PC-3 (cell line): Measurements from ENCODE around the gene MAP2K4. TPM values are rescaled to one million over a fixed set of nuclear protein-coding genes. Genes with fewer than 3 reads are reported as not detected.

Source experiments
- ATAC-seq: fragments of 200-7000 bp; cut with Tn5 transposase; 2 replicates; pipeline ENCODE4 v1.9.1; 2020; ENCODE audit warnings: mild to moderate bottlenecking, moderate library complexity
- BruUV-seq: library from RNA; stranded (reverse); fragments of 400-500 nt; replicated peaks from 2 replicates; lab custom pipeline; 2021; lab: Mats Ljungman, UMichigan
- CTCF ChIA-PET: fragments of 300-600 bp; sonication (Branson Sonifier 250); formaldehyde crosslinking; loops from one replicate; lab custom pipeline; 2022; ENCODE audit warnings: antibody characterized with exemption; lab: Charles Lee
- POLR2A ChIA-PET: fragments of 300-600 bp; sonication (Branson Sonifier 250); formaldehyde crosslinking; loops from one replicate; lab custom pipeline; 2022; ENCODE audit warnings: antibody characterized with exemption; ENCODE audit not compliant: unreplicated experiment; lab: Charles Lee
- DNase-seq: peaks from one replicate; pipeline ENCODE4 v3.0.0-alpha.2; 2015
- H2AFZ ChIP-seq: fragments of 300-600 bp; sonication (generic); 2 replicates; pipeline ENCODE4 v1.6.0; 2016; ENCODE audit warnings: antibody characterized with exemption, low read length
- H3F3A ChIP-seq: fragments of 300-600 bp; sonication (generic); one replicate; pipeline ENCODE4 v1.6.0; 2017; ENCODE audit warnings: antibody characterized with exemption, low read length, control low read depth, mild to moderate bottlenecking; ENCODE audit not compliant: unreplicated experiment
- H3K27ac ChIP-seq: fragments of 300-600 bp; sonication (generic); 2 replicates; pipeline ENCODE4 v1.5.1; 2016; ENCODE audit warnings: mild to moderate bottlenecking, low read length
- H3K27me3 ChIP-seq: fragments of 300-600 bp; sonication (generic); 2 replicates; pipeline ENCODE4 v1.6.1; 2016; ENCODE audit warnings: low read length, mixed read lengths
- H3K36me3 ChIP-seq: fragments of 300-600 bp; sonication (generic); 2 replicates; pipeline ENCODE4 v1.6.1; 2016; ENCODE audit warnings: low read depth, mixed run types, low read length, mixed read lengths
- H3K4me1 ChIP-seq: fragments of 300-600 bp; sonication (generic); 2 replicates; pipeline ENCODE4 v1.5.1; 2016; ENCODE audit warnings: low read length; ENCODE audit not compliant: insufficient read depth
- H3K4me2 ChIP-seq: fragments of 300-600 bp; sonication (generic); 2 replicates; pipeline ENCODE4 v1.6.0; 2016; ENCODE audit warnings: low read length
- H3K4me3 ChIP-seq: fragments of 300-600 bp; sonication (generic); 2 replicates; pipeline ENCODE4 v1.5.1; 2016; ENCODE audit warnings: mild to moderate bottlenecking, low read length, mixed read lengths
- H3K79me2 ChIP-seq: fragments of 300-600 bp; sonication (generic); 2 replicates; pipeline ENCODE4 v1.6.1; 2017; ENCODE audit warnings: low read length, mixed read lengths
- H3K9ac ChIP-seq: fragments of 300-600 bp; sonication (generic); 2 replicates; pipeline ENCODE4 v1.6.0; 2016; ENCODE audit warnings: mild to moderate bottlenecking, low read length
- H3K9me2 ChIP-seq: fragments of 300-600 bp; sonication (generic); replicated peaks from 2 replicates; pipeline ENCODE4 v1.6.1; 2016; ENCODE audit warnings: mixed run types, low read length, mixed read lengths
- H3K9me3 ChIP-seq: fragments of 300-600 bp; sonication (generic); 2 replicates; pipeline ENCODE4 v1.6.1; 2016; ENCODE audit warnings: low read length, mixed read lengths
- H4K20me1 ChIP-seq: fragments of 300-600 bp; sonication (generic); 2 replicates; pipeline ENCODE4 v1.6.1; 2016; ENCODE audit warnings: low read length, mixed read lengths
- CTCF ChIP-seq: fragments of 300-600 bp; sonication (generic); conservative IDR thresholded peaks from 2 replicates; pipeline ENCODE4 v1.5.1; 2017; ENCODE audit warnings: antibody characterized with exemption, low read depth, mild to moderate bottlenecking, low read length
- EZH2 ChIP-seq: fragments of 300-600 bp; sonication (generic); IDR thresholded peaks from one replicate; pipeline ENCODE4 v1.6.1; 2017; ENCODE audit warnings: antibody characterized with exemption, mild to moderate bottlenecking, low read length; ENCODE audit not compliant: unreplicated experiment
- EZH2phosphoT487 ChIP-seq: fragments of 300-600 bp; sonication (generic); IDR thresholded peaks from 2 replicates; pipeline ENCODE4 v1.6.1; 2018; ENCODE audit warnings: mild to moderate bottlenecking, antibody characterized with exemption, low read length, borderline replicate concordance
- intact Hi-C: fragments of 100-400 bp; cut with micrococcal nuclease; formaldehyde crosslinking; loops from 2 replicates; pipeline ENCODE4 v1.9.0; 2023
- total RNA-seq: library from RNA; depleted of rRNA; stranded (reverse); fragments of >200 nt; gene quantifications from 2 replicates; pipeline ENCODE4 v1.2.3, GENCODE V29; 2014

MAP2K4 gene
- total RNA-seq, 1 experiment from 2014 or later: 35.5 TPM

DNA sequence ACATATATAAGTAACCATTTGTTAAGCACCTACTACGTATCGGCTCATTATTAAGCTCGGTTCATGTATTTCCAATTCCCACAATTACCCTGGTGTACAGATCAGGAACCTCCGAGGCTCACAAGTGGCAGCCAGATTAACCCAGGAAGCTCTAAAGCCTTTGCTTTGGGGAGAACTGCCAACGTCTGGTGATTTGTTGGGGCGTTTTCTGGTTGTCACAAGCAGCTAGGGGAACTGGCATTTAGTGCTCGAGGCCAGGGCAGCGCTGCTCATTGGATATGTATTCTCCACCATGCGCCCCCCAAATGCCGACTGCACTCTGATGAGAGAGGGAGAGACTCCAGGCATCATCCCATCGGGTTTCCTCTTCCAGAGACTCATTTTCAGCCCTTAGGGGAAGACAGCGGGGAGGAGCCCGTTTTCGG is 23.9 kb upstream of the MAP2K4 start:
- TF ChIP-seq EZH2phosphoT487: no peak
- TF ChIP-seq EZH2: no peak
- no peak for TF ChIP-seq CTCF
- H3K27ac ChIP-seq: peak overlapping the region; percentile 43
- H3K27me3 ChIP-seq: no peaks in the 10 kb centered on the region
- DNase-seq (peak; percentile 55), ATAC-seq (peak; percentile 31)
- no peaks in the 10 kb centered on the region; the same call in 1 of the 2 replicates for H3K36me3 ChIP-seq
- intact Hi-C loops: loop anchor here (5.0 kb wide), 1 partner anchor 46 kb away; no protein-coding TSS in a partner anchor
- H3K4me1 ChIP-seq: peaks cover 12% of the 10 kb centered on the region
- H3K9me3 ChIP-seq: no peaks in the 10 kb centered on the region
- peaks cover 7% of the 10 kb centered on the region; the same call in 1 of the 2 replicates for H3K79me2 ChIP-seq
- BruUV-seq: TSS peak; percentile 68
- H2AFZ ChIP-seq: peak overlapping the region; percentile 89
- peak overlapping the region; percentile 96 for H3K4me3 ChIP-seq
- H3K9ac ChIP-seq: peak overlapping the region; percentile 85
- H3K4me2 ChIP-seq: peak overlapping the region; percentile 98
- ChIA-PET CTCF (interaction anchor here (0.5 to 0.6 kb wide), 3 partner anchors 24 to 1174 kb away, joined by 3 to 4 read pairs (median 3); partner anchors contain the start of gene MAP2K4), POLR2A (interaction anchor here (0.6 to 1.1 kb wide), 9 partner anchors 10 to 1290 kb away, joined by 3 to 23 read pairs (median 4); partner anchors contain the start of genes ELAC2 and MAP2K4)
- no peaks in the 10 kb centered on the region for H4K20me1 ChIP-seq
- H3K9me2 ChIP-seq: no peaks in the 10 kb centered on the region
- no peaks in the 10 kb centered on the region for H3F3A ChIP-seq

DNA sequence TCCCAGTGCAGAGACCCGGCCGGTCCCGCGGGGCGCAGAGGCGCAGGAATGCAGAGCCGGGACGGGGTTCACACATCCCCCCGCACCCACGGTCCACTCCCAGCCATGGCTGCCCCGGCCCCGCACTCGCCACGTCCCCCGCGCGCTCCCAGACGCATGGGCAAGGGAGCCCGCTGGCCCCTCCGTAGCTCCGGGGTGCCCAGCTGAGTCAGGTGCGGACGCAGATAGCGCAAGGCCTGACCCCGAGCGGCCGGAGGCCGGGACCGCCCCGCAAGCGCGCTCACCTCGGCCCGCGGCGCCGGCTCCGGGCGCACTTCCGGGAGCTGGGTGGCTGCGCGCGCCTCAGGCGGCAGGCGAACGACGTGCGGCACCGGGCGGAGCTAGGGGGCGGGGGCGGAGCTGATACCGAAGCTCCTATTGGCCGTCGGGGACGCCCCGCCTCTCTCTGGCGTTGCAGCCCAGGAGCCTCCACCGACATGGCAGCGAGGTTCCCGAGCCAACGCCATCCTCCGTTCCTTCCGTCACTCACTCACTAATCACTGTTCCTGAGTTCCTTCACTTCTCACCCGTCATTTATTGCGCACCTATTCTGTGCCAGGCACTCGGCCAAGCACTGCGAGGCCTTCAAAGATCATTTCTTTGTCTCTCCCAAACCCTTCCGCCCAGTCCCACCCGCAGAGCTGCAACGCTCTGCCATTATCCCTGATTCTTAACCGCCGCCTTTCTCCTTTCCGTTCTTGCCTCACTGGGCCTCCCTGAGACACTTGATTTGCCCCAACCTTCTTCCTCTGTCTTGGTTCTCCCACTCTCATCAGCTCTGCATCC is 23.3 kb upstream of the MAP2K4 start, which contains the start of gene ZNF18:
TSS of gene ZNF18 (minus strand) at position 329 of the 825 bp plus-strand sequence. CDS start 4,646 bp downstream, outside the sequence.
- TF ChIP-seq EZH2phosphoT487 (peak; percentile 85), CTCF (no peak)
- no peaks in the 10 kb centered on the region for H3K27me3 ChIP-seq
- peak within 1 kb of the TSS; percentile 99 for H2AFZ ChIP-seq
- DNase-seq (peak; percentile 98), ATAC-seq (peak; percentile 95)
- H3K9me2 ChIP-seq: no peaks in the 10 kb centered on the region
- no peaks in the 10 kb centered on the region for H3K9me3 ChIP-seq
- H3K4me2 ChIP-seq: peak within 1 kb of the TSS; percentile 98
- H3F3A ChIP-seq: no peaks in the 10 kb centered on the region
- no peaks in the 10 kb centered on the region; the same call in 1 of the 2 replicates for H3K36me3 ChIP-seq
- intact Hi-C loops: loop anchor here (5.0 kb wide), 1 partner anchor 45 kb away; no protein-coding TSS in a partner anchor
- peak within 1 kb of the TSS; percentile 43 for H3K27ac ChIP-seq
- peak within 1 kb of the TSS; percentile 96 for H3K4me3 ChIP-seq
- BruUV-seq: TSS peak; percentile 86
- H3K79me2 ChIP-seq: peaks cover 7% of the 10 kb centered on the region; the same call in 1 of the 2 replicates
- peak within 1 kb of the TSS; percentile 85 for H3K9ac ChIP-seq
- H4K20me1 ChIP-seq: no peaks in the 10 kb centered on the region
- POLR2A ChIA-PET: interaction anchor here (0.5 to 1.1 kb wide), 16 partner anchors 11 to 1341 kb away, joined by 3 to 23 read pairs (median 4); partner anchors contain the start of genes ELAC2 and MAP2K4
- CTCF ChIA-PET: interaction anchor here (0.5 to 0.6 kb wide), 2 partner anchors 23 to 1175 kb away, joined by 3 read pairs; partner anchors contain the start of gene MAP2K4
- H3K4me1 ChIP-seq: peaks cover 12% of the 10 kb centered on the region
